SK-MEL-5 (cell line): ENCODE data around the gene SLC9A5. TPM values are rescaled to one million over a fixed set of nuclear protein-coding genes. Genes with fewer than 3 reads are reported as not detected.

ENCODE experiments used
- DNase-seq: peaks from one replicate; pipeline ENCODE4 v3.0.0-alpha.2; 2016; ENCODE audit warnings: low read depth, low spot score
- in situ Hi-C: cut with HindIII; loops from 2 replicates; pipeline ENCODE4 v1.10.0; 2016; ENCODE audit warnings: low sequenced_read_pairs, high pct_unique_total_duplicates, low pct_unique_long_range_greater_than_20kb
- total RNA-seq: library from RNA; depleted of rRNA; stranded (reverse); fragments of >200 nt; shearing (Covaris generic); gene quantifications from 2 replicates; pipeline ENCODE4 v1.2.3, GENCODE V29; 2014

SLC9A5 gene
- total RNA-seq, 1 experiment from 2014 or later, result 0.37 TPM

DNA sequence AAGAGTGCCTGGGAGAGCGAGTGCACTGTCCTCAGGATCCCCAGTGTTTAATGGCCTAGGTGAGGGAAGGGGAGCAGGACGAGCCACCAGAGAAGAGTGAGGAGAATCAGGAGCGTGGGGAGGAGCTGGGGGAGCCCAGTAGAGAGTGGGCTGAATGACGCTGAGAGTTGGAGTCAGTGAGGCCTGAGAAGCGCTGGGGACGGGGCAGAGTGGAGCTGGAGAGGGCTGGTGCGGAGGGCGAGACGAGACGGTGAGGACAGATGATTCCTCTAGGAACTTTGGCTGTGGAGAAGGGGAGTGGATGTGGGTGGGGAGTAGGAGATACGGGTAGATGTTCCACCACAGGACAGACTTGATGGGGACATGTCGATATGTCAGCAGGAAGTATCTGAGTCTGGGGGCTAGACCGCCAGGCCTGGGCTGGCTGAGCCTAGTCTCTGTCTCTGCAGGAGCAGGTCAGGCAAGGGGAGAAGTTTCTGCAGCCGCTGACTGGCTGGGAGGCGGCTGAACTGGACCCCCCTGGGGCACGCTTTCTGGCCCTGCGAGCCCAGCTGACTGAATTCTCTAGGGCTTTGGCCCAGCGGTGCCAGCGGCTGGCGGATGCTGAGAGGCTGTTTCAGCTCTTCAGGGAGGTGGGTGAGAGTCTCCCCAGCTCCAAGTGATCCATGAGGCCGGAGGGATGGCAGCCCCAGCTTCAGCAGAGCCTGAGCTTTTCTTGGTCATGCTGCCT lies 35.2 kb downstream of the SLC9A5 start:
- in situ Hi-C loops, result no loop called here
- DNase-seq, result no peak

DNA sequence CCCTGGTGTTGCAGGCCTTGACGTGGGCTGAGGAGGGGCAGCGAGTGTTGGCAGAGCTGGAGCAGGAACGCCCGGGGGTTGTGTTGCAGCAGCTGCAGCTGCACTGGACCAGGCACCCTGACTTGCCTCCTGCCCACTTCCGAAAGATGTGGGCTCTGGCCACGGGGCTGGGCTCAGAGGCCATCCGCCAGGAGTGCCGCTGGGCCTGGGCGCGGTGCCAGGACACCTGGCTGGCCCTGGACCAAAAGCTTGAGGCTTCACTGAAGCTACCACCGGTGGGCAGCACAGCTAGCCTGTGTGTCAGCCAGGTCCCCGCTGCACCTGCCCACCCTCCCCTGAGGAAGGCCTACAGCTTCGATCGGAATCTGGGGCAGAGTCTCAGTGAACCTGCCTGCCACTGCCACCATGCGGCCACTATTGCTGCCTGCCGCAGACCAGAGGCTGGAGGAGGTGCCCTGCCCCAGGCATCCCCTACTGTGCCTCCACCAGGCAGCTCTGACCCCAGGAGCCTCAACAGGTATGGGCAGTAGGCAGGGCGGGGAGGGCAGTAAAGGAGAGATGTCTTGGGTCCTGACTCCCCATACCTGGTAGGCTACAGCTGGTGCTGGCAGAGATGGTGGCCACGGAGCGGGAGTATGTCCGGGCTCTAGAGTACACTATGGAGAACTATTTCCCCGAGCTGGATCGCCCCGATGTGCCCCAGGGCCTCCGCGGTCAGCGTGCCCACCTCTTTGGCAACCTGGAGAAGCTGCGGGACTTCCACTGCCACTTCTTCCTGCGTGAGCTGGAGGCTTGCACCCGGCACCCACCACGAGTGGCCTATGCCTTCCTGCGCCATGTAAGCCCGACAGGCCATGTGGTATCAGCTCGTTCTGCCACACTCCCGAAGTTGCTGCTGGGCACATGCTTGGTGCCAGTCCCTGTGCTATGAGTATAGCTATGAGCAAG lies 36.2 kb downstream of the SLC9A5 start:
- in situ Hi-C loops, result no loop called here
- peak; percentile 43 for DNase-seq

DNA sequence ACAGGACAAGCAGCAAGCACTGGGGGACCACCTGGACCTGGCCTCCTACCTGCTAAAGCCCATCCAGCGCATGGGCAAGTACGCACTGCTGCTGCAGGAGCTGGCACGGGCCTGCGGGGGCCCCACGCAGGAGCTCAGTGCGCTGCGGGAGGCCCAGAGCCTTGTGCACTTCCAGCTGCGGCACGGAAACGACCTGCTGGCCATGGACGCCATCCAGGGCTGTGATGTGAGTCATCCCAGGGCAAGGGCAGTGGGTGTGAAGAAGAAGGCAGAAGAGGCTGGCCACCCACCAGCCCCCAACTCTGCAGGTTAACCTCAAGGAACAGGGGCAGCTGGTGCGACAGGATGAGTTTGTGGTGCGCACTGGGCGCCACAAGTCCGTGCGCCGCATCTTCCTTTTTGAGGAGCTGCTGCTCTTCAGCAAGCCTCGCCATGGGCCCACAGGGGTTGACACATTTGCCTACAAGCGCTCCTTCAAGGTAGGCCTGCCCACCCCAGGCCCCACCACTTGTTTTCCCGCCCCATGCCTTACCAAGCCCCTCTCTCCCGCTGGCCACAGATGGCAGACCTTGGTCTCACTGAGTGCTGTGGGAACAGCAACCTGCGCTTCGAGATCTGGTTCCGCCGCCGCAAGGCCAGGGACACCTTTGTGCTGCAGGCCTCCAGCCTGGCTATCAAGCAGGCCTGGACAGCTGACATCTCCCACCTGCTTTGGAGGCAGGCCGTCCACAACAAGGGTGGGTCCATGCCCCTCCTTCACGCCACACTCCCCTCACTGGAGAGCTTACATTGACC lies 37.9 kb downstream of the SLC9A5 start:
- no peak for DNase-seq
- in situ Hi-C loops, result no loop called here

GRCh38 chr16:67287960-67288359 lies 39.2 kb downstream of the SLC9A5 start:
- no peak for DNase-seq
- in situ Hi-C loops, result no loop called here

DNA sequence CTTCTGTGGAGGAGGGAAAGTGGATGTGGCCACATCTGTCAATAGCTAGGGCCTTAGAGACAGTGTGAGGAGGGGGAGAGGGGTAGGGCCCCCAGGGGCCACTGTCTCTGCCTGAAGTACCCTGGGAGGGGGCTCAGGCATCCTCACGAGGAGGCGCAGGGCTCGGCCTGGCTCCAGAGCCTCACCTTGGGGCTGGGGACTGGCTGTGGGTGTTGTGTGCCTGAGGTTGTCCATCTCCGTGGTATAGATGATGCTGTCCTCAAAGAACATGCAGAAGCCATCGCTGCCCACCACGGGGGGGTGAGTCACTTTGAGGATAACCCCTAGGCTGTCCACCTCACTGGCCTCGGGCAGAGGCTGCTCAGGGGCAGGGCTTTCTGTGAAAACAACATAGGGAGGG lies 42.7 kb downstream of the SLC9A5 start:
- no peak for DNase-seq
- in situ Hi-C loops, result no loop called here

DNA sequence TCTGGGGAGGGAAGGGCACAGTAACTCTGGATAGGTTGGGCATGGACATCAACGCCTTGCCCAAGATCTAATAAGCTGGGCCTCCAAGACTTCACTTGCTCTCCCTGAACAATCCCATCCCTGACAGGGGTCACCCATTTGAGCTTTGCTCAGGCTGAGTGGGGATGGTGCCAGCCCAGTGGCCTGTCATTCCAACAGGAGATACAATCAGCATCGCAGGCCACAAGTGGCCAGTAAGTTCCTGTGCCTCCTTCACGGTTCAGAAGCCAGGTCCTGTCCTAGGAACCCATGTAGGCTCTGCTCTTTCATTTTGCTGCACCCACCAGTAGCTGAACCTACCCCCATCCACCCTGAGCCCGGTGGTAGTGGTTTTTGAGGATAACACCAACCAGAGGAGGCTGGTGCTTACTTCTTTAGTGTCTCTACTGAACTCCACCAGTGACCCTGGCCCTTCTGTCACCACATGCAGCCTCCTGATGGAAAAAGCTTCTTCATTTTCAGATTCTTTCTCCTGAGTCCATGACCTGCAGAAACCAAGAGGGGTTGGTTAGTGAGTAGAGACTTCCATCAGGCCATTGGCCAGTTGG lies 45.5 kb downstream of the SLC9A5 start:
- in situ Hi-C loops, result no loop called here
- DNase-seq, result no peak

DNA sequence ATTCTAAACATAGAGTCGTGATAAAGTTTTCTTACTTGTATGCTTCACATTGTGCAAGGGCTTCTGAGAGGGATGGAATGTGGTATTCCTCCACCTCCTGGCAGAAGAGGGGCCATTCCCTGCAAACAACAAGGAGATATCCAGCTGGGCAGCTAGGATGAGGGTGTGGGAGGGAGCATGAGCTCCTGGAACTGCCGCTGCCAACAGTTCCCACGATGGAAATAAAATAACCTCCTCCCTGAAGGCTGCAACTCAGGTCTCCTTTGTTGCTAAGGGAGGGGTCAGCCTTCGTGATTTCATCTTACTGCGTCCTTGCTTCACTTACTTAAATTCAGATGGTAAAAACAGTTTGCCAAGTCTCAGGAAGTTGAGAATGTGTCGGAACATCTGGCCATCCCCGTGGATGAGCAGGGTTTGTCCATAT lies 46.2 kb downstream of the SLC9A5 start:
- no peak for DNase-seq
- in situ Hi-C loops, result no loop called here

DNA sequence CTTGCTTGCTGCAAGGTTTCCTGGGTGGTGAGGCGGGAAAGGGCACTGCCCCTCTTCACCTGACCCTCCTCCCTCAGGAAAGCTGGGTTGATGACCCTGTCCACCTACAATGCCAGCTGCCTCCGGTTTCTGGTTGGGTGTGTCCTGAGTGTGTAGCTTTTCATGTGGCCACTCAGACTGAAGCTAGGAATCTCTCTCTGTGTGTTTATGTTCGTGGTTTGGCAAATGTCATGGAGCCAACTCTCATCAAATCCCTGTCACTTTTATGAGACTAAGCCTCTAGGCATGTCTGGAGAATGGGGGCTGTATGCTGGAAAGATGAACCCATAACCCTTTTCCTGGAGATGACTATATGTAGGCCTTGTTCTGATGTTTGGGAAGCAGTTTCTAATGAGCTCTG lies 47.6 kb downstream of the SLC9A5 start:
- in situ Hi-C loops, result no loop called here

GRCh38 chr16:67298277-67298676 lies 49.5 kb downstream of the SLC9A5 start:
- in situ Hi-C loops, result no loop called here
- no peak for DNase-seq

More for the DNA sequence above, 47.6 kb downstream of the SLC9A5 start:
- no peak for DNase-seq

GRCh38 chr16:67299269-67299668 lies 50.5 kb downstream of the SLC9A5 start:
- in situ Hi-C loops, result no loop called here
- DNase-seq, result no peak

GRCh38 chr16:67301080-67301782 lies 52.5 kb downstream of the SLC9A5 start:
- in situ Hi-C loops, result no loop called here

GRCh38 chr16:67302076-67302475 lies 53.3 kb downstream of the SLC9A5 start:
- in situ Hi-C loops, result no loop called here
- no peak for DNase-seq

More at GRCh38 chr16:67301080-67301782, 52.5 kb downstream of the SLC9A5 start:
- no peak for DNase-seq

DNA sequence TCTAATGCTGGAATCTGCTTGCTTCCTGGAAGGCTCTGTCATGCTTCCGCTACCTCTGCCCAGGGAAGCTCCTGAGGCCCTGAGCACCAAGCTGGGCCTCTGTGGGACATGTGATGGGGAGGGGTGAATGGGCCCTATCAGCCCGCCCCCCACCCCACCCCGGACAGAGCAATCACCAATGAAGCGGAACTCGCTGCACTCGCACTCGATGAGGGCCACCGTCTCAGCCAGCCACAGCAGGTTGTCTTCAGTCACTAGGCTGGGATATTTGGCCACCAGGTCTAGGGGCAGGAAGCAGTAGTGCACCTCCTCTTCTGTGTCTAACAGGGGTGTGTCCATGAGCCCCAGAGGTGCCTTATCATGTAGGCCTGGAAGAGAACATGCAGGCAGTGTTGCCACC lies 54.2 kb downstream of the SLC9A5 start:
- DNase-seq, result no peak
- in situ Hi-C loops, result no loop called here

DNA sequence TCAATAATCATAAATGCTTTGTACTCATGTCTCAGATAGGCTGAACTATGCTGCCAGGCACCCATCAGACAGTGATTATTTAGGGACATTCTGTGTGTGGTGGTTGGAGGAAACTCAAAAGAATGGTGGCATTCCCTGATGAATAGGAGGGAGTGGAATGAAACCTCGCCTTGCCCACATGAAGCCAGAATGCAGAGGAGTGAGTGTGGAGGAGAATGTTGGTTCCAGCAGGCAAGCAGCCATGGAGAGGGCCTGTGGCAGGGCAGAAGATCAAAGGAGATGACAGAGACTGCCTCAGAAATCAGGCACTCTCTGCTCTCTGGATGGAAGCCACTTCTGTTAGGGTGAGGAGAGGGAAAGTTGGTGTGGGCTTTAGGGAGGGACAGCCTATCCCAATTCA lies 55.2 kb downstream of the SLC9A5 start:
- in situ Hi-C loops, result no loop called here
- no peak for DNase-seq

DNA sequence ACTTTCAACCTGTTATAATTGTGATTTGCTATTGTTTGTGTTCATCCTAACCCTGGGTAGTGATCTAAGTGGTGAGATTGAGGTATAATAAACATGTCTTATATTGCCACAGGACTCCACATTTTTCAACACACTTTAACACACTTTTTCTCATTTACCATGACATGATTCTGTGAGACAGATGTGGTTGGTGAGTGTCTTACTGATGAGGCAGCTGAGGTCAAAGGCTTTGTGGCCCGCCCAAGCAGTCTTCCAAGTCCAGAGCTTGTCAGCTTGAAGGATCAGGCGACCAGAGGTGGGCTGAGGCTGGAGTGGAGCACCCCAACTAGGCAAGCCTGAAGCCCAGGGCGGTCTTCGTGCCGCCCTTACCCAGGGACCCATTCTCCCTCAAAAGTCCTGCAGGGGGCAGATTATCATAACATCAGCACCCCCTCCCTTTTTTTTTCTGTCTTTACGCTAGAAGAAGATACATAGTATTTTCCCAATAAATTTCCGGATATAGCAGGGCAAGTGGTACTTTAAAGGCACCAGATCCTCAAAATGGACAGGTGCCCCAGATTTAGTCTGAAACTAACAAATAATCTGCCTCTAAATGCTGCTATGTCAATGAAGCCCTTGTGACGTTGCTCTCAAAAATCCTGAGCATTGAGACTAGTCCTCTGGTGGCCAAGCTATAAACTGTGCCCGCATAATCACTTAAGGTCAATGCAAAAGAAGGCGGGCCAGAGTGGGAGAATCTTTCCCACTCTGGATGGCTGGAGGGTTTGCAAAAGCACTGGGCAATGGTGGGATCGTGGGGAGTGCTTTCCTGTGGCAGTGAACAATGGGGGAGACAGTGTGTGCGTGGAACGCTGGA lies 56.7 kb downstream of the SLC9A5 start:
- no peak for DNase-seq
- in situ Hi-C loops, result no loop called here

GRCh38 chr16:67310561-67310960 lies 61.8 kb downstream of the SLC9A5 start:
- DNase-seq, result no peak
- in situ Hi-C loops, result no loop called here
